HL-60/S4 treated with retinoic acid at 250 ng/mL for 4 days and 3 days (cell line): Measurements from ENCODE around the gene KCNK10.

ENCODE experiments used
- in situ Hi-C: fragments of 300-500 bp; cut with MboI; formaldehyde crosslinking; loops from 2 replicates; pipeline ENCODE4 v1.7.0; 2022; ENCODE audit warnings: low sequenced_read_pairs

KCNK10 gene

DNA sequence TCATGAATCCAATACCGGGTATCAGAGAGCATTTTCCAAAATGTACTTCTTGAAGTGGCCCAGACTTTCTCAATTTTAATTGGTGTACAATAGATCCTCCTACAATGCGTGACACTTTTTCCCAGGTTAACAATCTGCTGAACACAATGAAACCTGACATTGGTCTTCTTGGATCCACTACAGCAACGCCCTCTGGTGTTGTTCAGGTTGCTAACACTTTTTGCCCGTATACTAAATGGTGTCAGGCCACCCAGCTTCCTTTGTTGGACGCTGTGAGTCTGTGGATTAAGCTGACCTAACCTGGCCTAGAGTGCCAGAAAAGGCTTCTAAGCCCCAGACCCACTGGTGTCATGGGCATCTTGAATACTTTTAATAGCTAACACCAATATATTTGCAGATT lies 89.2 kb downstream of the KCNK10 start:
- in situ Hi-C loops, result no loop called here

DNA sequence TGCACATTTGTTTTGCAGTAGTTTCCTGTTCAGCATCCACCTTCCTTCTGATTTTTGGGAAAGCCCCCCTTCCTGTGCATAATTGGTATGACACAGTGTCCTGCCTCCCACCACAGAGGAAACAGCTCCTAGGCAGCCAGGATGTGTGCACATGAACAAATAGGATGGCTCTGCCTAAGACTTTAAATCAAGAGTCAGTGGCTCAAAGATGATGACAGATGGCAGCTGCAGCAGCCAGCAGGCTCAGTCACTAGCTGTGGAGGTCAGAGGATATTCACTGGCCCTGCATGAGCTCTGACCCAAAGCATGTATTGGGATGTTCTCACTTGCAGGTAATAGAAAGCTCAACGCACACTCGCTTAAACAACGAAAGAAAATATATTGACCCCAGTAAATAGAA lies 90.3 kb downstream of the KCNK10 start:
- in situ Hi-C loops, result no loop called here

DNA sequence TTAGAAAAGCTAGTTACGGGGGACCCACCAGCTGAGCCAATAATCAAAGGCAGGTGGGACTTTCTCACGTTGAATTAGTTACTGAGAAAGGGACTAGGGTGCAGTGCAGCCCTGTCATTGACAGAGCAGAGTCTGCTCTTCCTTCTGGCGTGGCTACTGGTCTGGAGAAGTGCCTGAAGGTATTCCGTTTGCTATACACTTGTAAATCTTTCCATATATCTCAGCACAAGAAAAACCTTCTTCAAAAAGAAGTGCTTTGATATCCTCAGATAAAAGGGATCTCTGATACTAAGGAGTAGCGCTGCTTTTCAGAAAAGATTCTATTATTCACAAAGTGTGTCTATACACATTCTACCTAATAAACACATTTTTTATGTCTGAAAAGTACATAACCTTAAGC lies 91.5 kb downstream of the KCNK10 start:
- in situ Hi-C loops, result no loop called here

DNA sequence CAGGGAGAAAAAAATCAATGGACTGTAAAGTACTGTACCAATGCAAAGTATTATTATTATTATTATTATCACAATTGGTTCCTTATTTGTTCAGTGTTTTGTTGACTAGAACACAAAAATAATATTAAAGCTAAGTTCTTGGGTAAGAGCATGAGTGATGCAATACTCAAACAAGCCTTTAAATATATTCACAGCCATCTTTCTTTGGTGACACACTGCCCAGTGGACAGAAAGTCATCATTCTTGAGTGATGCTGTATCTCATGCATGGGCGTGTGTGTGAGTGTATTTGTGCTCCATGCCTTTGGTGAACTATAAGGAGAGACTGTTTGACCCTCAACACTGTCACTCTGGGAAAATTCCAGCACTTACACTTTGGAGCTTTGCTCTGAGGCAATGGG lies 93.6 kb downstream of the KCNK10 start:
- in situ Hi-C loops, result no loop called here

GRCh38 chr14:88228522-88229236 lies 94.4 kb downstream of the KCNK10 start:
- in situ Hi-C loops, result no loop called here

DNA sequence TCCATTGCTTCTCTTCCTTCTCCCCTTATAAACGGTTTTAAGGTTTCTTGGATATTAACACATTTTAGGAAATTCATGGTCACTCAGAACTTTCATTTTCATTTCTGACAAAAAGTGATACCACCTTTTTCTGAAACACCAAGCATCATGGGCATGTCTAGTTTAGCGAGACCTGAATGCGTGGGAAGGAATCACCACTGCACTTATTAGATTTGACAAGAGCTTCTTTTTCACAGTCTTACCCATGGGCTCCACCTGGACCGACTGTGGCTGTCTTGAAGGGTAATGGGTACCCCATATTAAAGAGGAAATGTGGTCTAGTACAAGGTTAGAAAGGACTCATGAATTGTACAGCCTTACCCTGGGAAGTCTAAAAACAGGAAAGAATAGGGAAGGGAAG lies 95.4 kb downstream of the KCNK10 start:
- in situ Hi-C loops, result no loop called here

GRCh38 chr14:88225721-88226120 lies 97.3 kb downstream of the KCNK10 start:
- in situ Hi-C loops, result no loop called here

DNA sequence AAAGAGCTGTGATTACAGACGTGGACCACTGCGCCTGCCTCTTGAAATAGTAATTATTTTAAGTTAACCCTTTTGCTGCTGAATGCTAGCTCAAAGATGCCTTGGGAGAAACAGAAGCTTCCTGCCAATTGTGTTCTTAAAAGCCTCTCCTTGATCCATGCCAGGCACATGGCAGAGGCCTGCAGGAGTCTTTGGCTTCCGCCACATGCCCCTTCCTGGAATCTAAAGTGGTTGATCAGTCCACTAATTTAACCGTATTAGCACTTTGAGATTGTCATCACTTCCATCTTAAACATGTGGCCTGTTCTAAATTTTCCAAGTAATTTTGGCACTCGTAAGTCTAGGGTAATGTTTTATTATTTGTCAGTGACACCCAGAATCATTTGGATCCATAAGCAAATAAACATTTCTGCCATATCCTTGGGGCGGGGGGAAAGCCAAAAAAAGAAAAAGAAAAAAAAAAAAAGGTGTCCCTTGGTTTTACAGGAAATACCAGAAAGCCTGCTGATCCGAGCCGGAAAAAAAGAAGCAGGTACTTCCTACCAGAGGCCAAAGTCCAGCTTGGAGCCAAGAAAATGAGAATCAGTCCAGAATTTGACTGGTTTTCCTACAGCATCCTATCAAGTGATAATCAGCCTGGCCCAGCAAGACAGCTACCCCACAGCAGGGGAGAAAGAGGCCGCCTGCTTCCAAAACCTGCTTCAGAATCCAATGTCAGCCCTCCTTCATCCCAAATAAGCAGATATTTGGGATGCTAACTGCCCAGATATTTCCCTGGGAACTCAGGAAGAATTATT lies 104.8 kb downstream of the KCNK10 start:
- in situ Hi-C loops, result no loop called here

DNA sequence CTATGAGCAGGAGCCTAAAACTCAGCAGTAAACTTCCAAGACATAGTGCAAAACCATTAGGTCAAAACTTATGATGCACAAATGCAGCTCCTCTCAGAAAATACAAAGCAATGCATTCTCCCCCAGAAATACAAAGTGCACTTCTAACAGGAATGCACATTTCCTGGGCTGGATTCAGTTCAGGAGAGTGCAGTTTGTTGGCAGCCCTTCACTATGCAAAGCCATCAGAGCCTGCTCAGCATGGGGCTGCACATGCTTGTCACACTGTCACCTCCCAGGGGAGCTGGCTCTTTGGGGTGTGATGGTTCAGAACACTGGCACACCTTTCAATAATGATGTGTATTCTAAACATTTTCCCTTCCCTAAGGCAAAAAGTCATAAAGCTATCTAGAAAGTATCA lies 110.4 kb downstream of the KCNK10 start:
- in situ Hi-C loops, result no loop called here

DNA sequence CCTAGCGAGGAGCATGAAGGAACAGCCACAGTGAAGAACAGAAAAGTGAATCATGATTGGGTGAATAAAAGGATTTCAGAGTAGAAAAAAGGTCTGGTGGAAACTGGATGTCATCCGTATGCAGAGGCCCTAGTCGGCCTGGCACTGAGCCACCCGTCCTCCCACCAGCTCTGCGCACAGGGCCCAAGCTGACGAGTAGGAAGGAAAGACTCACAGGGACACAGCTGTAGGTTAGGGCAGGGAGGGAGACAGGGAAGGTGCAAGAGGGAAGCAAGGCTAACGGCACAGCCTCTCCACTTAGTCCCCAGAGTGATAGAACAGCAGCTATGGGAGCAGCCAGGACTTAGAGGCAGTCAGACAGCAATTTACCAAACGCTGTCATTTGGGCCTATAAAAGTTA lies 112.6 kb downstream of the KCNK10 start:
- in situ Hi-C loops, result no loop called here

DNA sequence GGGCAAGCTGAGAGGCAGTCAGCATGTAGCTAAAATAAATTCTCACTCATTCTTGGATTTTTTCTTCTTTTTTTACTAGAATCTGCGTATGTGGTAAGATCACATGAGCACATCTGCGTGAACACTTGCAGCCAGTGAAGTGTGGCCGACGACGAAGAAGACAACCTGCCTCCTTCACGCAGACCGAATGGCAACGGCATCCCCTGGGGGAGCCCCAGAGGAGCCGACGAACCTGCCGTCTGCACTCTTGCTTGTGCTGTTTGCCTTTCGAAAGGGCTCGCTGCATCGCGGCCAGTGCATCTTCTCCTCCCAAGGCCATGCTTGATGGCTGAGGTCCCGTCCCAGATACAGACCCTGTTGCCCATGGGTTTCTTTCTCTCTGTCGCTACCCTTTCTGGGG lies 113.8 kb downstream of the KCNK10 start:
- in situ Hi-C loops, result no loop called here

DNA sequence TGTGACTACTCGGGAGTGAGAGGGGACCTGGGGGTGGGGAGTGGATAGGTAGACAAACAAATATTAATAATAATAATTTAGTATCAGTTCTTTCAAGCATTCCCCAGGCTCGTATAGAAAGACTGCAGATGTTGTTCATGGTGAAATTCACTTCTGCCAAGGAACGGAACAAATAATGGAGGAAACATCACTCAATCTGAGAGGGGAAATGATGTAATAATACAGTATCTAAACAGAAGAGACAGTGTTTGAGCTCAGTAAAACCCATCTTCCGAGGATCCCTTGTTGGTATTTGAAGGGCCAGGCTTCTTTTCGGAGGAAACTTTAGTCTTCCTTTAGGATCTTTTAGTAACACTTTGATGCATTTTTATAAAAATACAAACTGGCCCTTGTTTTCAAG lies 114.2 kb downstream of the KCNK10 start:
- in situ Hi-C loops, result no loop called here

GRCh38 chr14:88204221-88204620 lies 118.8 kb downstream of the KCNK10 start:
- in situ Hi-C loops, result no loop called here

- in situ Hi-C loops, result no loop called here
Measured at GRCh38 chr14:88203291-88203690, 119.8 kb downstream of the KCNK10 start.

GRCh38 chr14:88202286-88202685 lies 120.8 kb downstream of the KCNK10 start:
- in situ Hi-C loops, result no loop called here

GRCh38 chr14:88201851-88202250 lies 121.2 kb downstream of the KCNK10 start:
- in situ Hi-C loops, result no loop called here

DNA sequence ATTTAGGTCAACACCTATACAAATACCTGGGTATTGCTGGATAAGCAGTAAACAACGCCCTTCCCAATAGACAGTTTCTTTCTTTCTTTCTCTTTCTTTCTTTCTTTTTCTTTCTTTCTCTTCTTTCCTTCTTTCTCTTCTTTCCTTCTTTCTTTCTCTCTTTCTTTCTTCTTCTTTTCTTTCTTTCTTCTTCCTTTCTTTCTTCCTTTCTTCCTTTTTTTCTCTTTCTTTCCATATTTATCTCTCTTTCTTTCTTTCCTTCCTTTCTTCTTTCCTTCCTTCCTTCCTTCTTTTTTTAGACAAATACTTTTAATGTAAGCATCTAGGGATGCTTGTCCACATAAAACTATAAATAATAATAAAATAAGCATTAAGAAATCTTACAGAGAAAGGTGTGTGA lies 123.2 kb downstream of the KCNK10 start:
- in situ Hi-C loops, result no loop called here

GRCh38 chr14:88198446-88198845 lies 124.6 kb downstream of the KCNK10 start:
- in situ Hi-C loops, result no loop called here

GRCh38 chr14:88196925-88197324 lies 126.1 kb downstream of the KCNK10 start:
- in situ Hi-C loops, result no loop called here

- in situ Hi-C loops, result no loop called here
Measured at GRCh38 chr14:88196116-88196890, 126.8 kb downstream of the KCNK10 start.

GRCh38 chr14:88195676-88196075 lies 127.4 kb downstream of the KCNK10 start:
- in situ Hi-C loops, result no loop called here

GRCh38 chr14:88194531-88194930 lies 128.5 kb downstream of the KCNK10 start:
- in situ Hi-C loops, result no loop called here
